Embryonic facial prominence (tissue), 1 donor: Measurements from ENCODE around the gene EPHB1.

Source experiments
- DNase-seq: peaks from one replicate; pipeline ENCODE4 v3.0.0-alpha.2; 2016; ENCODE audit errors: extremely low spot score

The EPHB1 gene

GRCh38 chr3:134911586-134912548 lies 116.8 kb downstream of the EPHB1 start:
- DNase-seq = no peak

GRCh38 chr3:134916276-134916961 lies 121.4 kb downstream of the EPHB1 start:
- DNase-seq = no peak

- DNase-seq = no peak
Measured at GRCh38 chr3:134917631-134918030, 122.6 kb downstream of the EPHB1 start.

GRCh38 chr3:134918441-134918840 lies 123.4 kb downstream of the EPHB1 start:
- no peak for DNase-seq

- no peak for DNase-seq
Measured at GRCh38 chr3:134922101-134922500, 127.0 kb downstream of the EPHB1 start.

GRCh38 chr3:134922866-134923265 lies 127.8 kb downstream of the EPHB1 start:
- no peak for DNase-seq

GRCh38 chr3:134923286-134923685 lies 128.2 kb downstream of the EPHB1 start:
- no peak for DNase-seq

GRCh38 chr3:134927599-134927998 lies 132.5 kb downstream of the EPHB1 start:
- no peak for DNase-seq

GRCh38 chr3:134928392-134928791 lies 133.3 kb downstream of the EPHB1 start:
- DNase-seq = no peak

GRCh38 chr3:134928819-134929218 lies 133.8 kb downstream of the EPHB1 start:
- no peak for DNase-seq

GRCh38 chr3:134929976-134930375 lies 134.9 kb downstream of the EPHB1 start:
- no peak for DNase-seq

- no peak for DNase-seq
Measured at GRCh38 chr3:134931045-134931785, 136.2 kb downstream of the EPHB1 start.

- no peak for DNase-seq
Measured at GRCh38 chr3:134932035-134932434, 137.0 kb downstream of the EPHB1 start.

GRCh38 chr3:134933997-134934396 lies 138.9 kb downstream of the EPHB1 start:
- no peak for DNase-seq

- no peak for DNase-seq
Measured at GRCh38 chr3:134934933-134935332, 139.9 kb downstream of the EPHB1 start.

GRCh38 chr3:134937256-134938028 lies 142.4 kb downstream of the EPHB1 start:
- no peak for DNase-seq

GRCh38 chr3:134938029-134938525 lies 143.0 kb downstream of the EPHB1 start:
- no peak for DNase-seq

GRCh38 chr3:134939978-134940377 lies 144.9 kb downstream of the EPHB1 start:
- no peak for DNase-seq

- no peak for DNase-seq
Measured at GRCh38 chr3:134941820-134942219, 146.8 kb downstream of the EPHB1 start.

- DNase-seq = no peak
Measured at GRCh38 chr3:134944429-134944828, 149.4 kb downstream of the EPHB1 start.

GRCh38 chr3:134949150-134949549 lies 154.1 kb downstream of the EPHB1 start:
- DNase-seq = no peak
